GM12878 (cell line): ENCODE data around the gene SLC1A6.

ENCODE experiments used
- BCL3 ChIP-seq: IDR thresholded peaks from 2 replicates; pipeline ENCODE4 v1.6.1; 2011; ENCODE audit warnings: borderline replicate concordance, low read depth, mild to moderate bottlenecking, moderate library complexity, low read length; ENCODE audit not compliant: insufficient read depth, poor library complexity, severe bottlenecking
- BRCA1 ChIP-seq: IDR thresholded peaks from 2 replicates; pipeline ENCODE4 v1.6.1; 2011; ENCODE audit warnings: low read depth, low read length, improper control_type of control experiment
- CHD2 ChIP-seq: IDR thresholded peaks from 2 replicates; pipeline ENCODE4 v1.6.1; 2011; ENCODE audit warnings: low read depth, low read length, improper control_type of control experiment, borderline replicate concordance
- CTCF ChIP-seq, 3 experiments: IDR thresholded peaks in 2 of 3; conservative IDR thresholded peaks in 1 of 3; 2 replicates each; pipeline ENCODE4 v1.5.1; 2011; ENCODE audit warnings: low read depth in 3 of 3, low read length in 3 of 3, mild to moderate bottlenecking in 3 of 3, control low read depth in 2 of 3, moderate library complexity in 2 of 3, inconsistent platforms in 1 of 3, mixed read lengths in 1 of 3; ENCODE audit not compliant: control insufficient read depth in 2 of 3, insufficient read depth in 1 of 3; ENCODE audit errors: extremely low read depth in 1 of 3
- EP300 ChIP-seq, 2 experiments: fragments of 150-350 bp in 1 of 2; IDR thresholded peaks; 2 replicates each; pipeline ENCODE4 v1.6.1; 2011 to 2012; ENCODE audit warnings: low read depth in 2 of 2, low read length in 2 of 2, borderline replicate concordance in 1 of 2, improper control_type of control experiment in 1 of 2, inconsistent platforms in 1 of 2; ENCODE audit not compliant: control insufficient read depth in 1 of 2
- EZH2 ChIP-seq: IDR thresholded peaks from 2 replicates; pipeline ENCODE4 v1.6.1; 2012; ENCODE audit warnings: low read depth, mild to moderate bottlenecking, control low read depth, inconsistent platforms, low read length, borderline replicate concordance; ENCODE audit not compliant: control insufficient read depth
- FOXM1 ChIP-seq: IDR thresholded peaks from 2 replicates; pipeline ENCODE4 v1.6.1; 2012; ENCODE audit warnings: low read depth, mild to moderate bottlenecking, inconsistent platforms, low read length, moderate library complexity
- PML ChIP-seq: IDR thresholded peaks from 2 replicates; pipeline ENCODE4 v1.6.1; 2012; ENCODE audit warnings: low read length, inconsistent platforms
- POLR2A ChIP-seq: IDR thresholded peaks from 2 replicates; pipeline ENCODE4 v1.6.1; 2011; ENCODE audit warnings: low read depth, mild to moderate bottlenecking, low read length
- POLR2AphosphoS5 ChIP-seq: IDR thresholded peaks from 2 replicates; pipeline ENCODE4 v1.6.1; 2011; ENCODE audit warnings: mild to moderate bottlenecking, low read length, inconsistent platforms
- SREBF1 ChIP-seq: IDR thresholded peaks from 2 replicates; pipeline ENCODE4 v1.6.1; 2012; ENCODE audit warnings: mild to moderate bottlenecking, low read length
- TCF7 ChIP-seq: IDR thresholded peaks from 2 replicates; pipeline ENCODE4 v1.6.1; 2014; ENCODE audit warnings: antibody characterized with exemption, borderline replicate concordance

- TF ChIP-seq CTCF (IDR thresholded peaks at IDR 0.05 in 2 of 3, conservative IDR thresholded peaks at IDR 0.05 in 1 of 3; ENCODE audit: control insufficient read depth in 2 of 3, extremely low read depth in 1 of 3, insufficient read depth in 1 of 3, low read depth in 3 of 3, low read length in 3 of 3) = no peak
- no peak for TF ChIP-seq POLR2A
- TF ChIP-seq TCF7 = no peak
- TF ChIP-seq EP300 (IDR thresholded peaks at IDR 0.05; ENCODE audit: borderline replicate concordance in 1 of 2, control insufficient read depth in 1 of 2, low read depth in 2 of 2, low read length in 2 of 2) = no peak
- TF ChIP-seq SREBF1 = no peak
- TF ChIP-seq BCL3 = no peak
- TF ChIP-seq EZH2 = no peak
- no peak for TF ChIP-seq POLR2AphosphoS5
- no peak for TF ChIP-seq CHD2
- no peak for TF ChIP-seq PML
- no peak for TF ChIP-seq BRCA1
- TF ChIP-seq FOXM1 = no peak
Observed at GRCh38 chr19:14959263-14959662, 20.4 kb downstream of the SLC1A6 start.
